ENCODE measurements around the gene KPNA4. TPM values are rescaled to one million over a fixed set of nuclear protein-coding genes. Genes with fewer than 3 reads are reported as not detected.

KPNA4 gene
- 29.6 to 34.3 TPM (median 30.6 TPM) in 5 replicates for total RNA-seq (2022; extraction: Qiagen RNA extraction; ENCODE audit: low read depth)

GRCh38 chr3:160565442-160566403 is at the start of gene KPNA4:
KPNA4 (minus strand) TSS chr3:160565571; CDS start chr3:160565282, 289 bp downstream.

GRCh38 chr3:160449636-160450598 is 115.5 kb downstream of the KPNA4 start, which contains the start of gene TRIM59:
TRIM59 (minus strand) TSS chr3:160449786; CDS start chr3:160439183, 10,603 bp downstream.

Other genes starting within 250 kb of the KPNA4 start
- gene IFT80, start 166.3 kb downstream of the KPNA4 start, total RNA-seq (2022; extraction: Qiagen RNA extraction; ENCODE audit: low read depth) = 11.3 to 18.1 TPM (median 12.3 TPM) in 5 replicates
- gene SMC4, start 165.9 kb downstream of the KPNA4 start, total RNA-seq (2022; extraction: Qiagen RNA extraction; ENCODE audit: low read depth) = 79.2 to 118 TPM (median 98.9 TPM) in 5 replicates
- gene TRIM59, start 115.8 kb downstream of the KPNA4 start, total RNA-seq (2022; extraction: Qiagen RNA extraction; ENCODE audit: low read depth) = 8.9 to 10.8 TPM (median 9.3 TPM) in 5 replicates
- gene ARL14, start 111.6 kb upstream of the KPNA4 start, total RNA-seq (2022; extraction: Qiagen RNA extraction; ENCODE audit: low read depth) = 1.1 to 1.8 TPM (median 1.2 TPM) in 5 replicates
- gene PPM1L, start 190.7 kb upstream of the KPNA4 start, total RNA-seq (2022; extraction: Qiagen RNA extraction; ENCODE audit: low read depth) = 0.54 to 0.90 TPM (median 0.61 TPM) in 5 replicates